ENCODE measurements around the gene SUPT5H.

GRCh38 chr19:39401070-39401548 is 44.3 kb upstream of the SUPT5H start:
- TF ChIP-seq PATZ1 (CRISPR knock-in tag; IDR thresholded peaks at IDR 0.05; ENCODE audit: borderline replicate concordance) (no peak), ARNTL (CRISPR knock-in tag; IDR thresholded peaks at IDR 0.05; ENCODE audit: borderline replicate concordance, low read depth) (no peak), ZFP30 (CRISPR knock-in tag; IDR thresholded peaks at IDR 0.05) (no peak), ZNF70 (CRISPR knock-in tag; IDR thresholded peaks at IDR 0.05) (no peak), TOX (CRISPR knock-in tag; IDR thresholded peaks at IDR 0.05; ENCODE audit: borderline replicate concordance) (no peak), TCF4 (CRISPR knock-in tag; IDR thresholded peaks at IDR 0.05; ENCODE audit: borderline replicate concordance) (no peak), RARB (CRISPR knock-in tag; IDR thresholded peaks at IDR 0.05) (no peak), CREB5 (CRISPR knock-in tag; IDR thresholded peaks at IDR 0.05; ENCODE audit: low read depth) (no peak), ISL1 (CRISPR knock-in tag; IDR thresholded peaks at IDR 0.05) (no peak), SNAI2 (CRISPR knock-in tag; IDR thresholded peaks at IDR 0.05) (no peak), CSRNP3 (CRISPR knock-in tag; IDR thresholded peaks at IDR 0.05) (no peak), ZC3H10 (CRISPR knock-in tag; IDR thresholded peaks at IDR 0.05) (no peak), ZNF8 (CRISPR knock-in tag; IDR thresholded peaks at IDR 0.05) (no peak)
